ENCODE results near the gene GALK1.
"Not testable (repeated sequence)": the region's sequence is repeated elsewhere in the genome, so short reads cannot be mapped to it uniquely, and the experiment has no call there.

The GALK1 gene

DNA sequence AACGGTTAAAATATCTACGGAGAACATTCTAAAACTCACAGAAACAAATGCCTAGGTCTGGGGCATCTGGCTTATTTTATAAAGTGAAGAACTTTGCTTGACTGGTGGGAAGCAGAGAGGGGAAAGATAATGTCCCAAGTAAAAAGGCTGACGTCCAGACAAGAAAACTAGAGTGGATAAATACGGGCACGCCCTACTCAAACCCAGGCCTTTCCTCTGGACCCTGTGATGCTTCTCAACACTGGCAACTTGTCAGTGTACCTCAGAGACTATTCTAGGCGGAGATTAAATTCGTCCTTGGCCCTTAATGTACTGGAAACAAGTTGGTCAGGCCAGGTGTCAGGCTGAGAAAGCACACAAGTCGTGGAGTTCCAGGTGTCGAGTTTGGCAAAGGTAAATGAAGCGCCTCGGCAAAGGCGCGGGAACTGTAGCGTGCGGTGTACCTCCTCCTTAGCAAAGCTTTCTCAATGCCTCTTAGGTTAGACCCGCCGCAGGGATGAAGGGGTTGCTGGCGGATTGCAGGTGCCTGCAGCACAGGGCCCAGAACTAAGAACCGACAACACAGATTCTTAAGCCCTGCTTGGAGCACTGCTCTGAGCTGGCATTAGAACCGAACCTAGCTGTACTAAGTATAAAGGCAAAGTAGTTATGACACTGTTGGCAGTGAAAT is 18.9 kb upstream of the GALK1 start:
- FAIRE-seq: no peak

DNA sequence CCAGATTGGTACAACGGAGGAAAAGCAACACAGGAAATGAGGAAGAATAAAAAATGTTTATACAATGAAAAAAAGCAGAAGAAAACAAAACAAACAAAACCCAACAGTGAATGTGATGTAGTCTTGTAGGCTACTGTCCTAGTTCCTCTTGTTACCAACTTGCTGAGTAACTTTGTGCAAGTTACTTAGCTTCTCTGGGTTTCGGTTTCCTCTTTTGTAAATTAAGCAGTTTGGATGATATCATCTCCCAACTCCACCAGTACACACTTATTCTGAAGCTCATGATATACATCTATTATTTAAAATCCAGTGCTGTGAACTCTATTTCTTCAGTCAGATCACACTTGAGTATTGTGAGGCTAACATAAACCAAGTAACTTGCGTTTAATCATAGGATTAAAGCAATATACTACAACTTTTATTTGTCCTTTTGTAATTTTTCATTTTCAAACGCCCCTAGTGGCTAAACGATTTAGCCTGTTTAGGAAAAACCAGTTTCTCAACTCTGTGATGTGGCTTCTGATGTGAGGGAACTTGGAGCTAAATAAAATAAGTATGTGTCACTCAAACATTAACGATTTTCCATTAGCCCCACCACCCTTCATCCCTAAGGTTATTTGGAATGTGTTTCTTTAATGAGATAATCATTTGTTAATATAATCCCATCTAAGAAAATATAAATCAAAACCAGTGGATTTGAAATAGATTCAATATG is 18.2 kb upstream of the GALK1 start:
- no peak for FAIRE-seq

DNA sequence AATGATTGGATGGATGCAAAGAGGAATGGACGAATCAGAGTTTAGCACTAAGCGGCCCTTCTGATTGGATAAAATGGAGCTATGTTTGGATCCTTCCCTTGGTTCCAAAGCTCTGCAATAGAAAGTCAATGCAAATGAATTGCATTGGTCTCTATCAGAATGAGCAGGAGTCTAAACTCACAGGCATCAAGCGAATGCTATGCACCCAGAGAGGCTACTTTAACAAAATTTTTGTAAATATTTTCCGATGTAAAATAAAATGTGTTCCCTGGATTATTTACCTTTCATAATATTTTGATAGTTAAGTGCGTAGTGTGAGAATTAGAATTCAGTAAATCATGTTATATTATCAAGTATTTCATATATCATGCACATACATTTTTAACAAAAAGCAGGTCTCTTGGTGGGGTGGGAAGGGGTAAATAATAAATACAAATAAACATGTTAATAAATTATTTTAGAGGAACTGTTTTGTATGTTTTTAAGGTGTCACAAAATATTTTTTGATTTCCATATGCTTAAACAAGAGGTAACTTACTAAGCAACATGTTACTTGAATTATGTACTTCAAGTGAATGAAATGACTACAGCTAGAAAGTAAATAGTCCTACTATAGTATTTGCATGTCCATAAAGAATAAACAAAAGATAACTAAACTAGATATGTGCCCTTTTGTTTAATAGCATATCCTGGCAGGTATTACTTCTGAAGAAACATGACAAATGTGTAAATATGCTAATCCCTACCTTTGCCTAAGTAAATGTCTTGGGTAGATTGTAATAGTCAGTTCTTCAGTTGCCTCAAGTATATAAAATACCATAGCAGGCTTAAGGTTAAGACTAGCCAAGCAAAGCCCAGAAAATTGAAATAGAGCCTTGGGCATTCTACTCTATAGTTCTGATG is 15.2 kb upstream of the GALK1 start:
- FAIRE-seq: no peak

DNA sequence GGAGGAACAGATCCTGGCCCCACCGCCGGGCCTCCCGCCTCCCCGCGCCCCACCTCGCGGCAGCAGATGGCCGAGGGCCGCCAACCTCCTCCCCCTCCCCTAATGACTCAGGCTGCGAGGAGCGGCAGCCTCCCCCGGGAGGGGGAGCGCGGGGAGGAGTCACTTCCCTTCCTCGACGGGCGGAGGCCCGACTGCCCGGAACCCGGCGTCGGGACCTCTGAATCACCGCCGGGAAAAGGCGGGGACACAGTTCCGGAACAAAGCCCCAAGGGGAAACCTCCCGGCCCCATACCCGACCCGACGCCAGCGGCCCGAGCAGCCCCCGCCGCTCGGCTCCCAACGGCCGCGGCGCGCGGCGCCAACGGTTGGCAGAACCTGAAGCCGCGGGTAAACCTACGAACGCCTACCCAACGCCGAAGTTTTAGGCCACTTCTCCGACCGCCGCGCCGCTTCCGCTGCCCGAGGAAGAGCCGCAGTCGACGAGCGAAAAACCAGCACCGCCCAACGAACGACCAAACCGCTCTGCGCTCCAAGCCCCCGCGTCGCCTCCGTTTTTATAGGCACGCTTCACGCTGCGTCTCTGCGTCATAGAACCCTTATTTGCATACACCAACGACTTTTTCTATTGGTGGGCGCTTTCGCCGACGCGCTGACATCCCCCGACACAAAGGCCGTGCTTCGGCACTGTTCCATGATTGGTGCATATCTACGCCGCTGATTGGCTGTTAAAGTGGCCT is 14.4 kb upstream of the GALK1 start:
- peak; percentile 79 for FAIRE-seq

DNA sequence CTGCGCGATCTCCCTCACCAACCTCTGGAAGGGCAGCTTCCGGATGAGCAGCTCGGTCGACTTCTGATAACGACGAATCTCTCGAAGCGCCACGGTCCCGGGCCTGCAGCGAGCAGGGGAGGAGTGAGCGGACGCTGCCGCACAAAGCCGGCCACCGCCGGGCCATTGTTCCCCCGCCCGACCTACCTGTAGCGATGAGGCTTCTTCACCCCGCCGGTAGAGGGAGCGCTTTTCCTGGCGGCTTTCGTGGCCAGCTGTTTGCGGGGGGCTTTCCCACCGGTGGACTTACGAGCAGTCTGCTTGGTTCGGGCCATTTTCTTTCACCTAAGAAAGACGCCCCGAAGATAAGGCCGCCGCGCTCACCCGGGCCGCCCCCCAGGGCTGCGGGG is 13.9 kb upstream of the GALK1 start:
- no peak for FAIRE-seq

DNA sequence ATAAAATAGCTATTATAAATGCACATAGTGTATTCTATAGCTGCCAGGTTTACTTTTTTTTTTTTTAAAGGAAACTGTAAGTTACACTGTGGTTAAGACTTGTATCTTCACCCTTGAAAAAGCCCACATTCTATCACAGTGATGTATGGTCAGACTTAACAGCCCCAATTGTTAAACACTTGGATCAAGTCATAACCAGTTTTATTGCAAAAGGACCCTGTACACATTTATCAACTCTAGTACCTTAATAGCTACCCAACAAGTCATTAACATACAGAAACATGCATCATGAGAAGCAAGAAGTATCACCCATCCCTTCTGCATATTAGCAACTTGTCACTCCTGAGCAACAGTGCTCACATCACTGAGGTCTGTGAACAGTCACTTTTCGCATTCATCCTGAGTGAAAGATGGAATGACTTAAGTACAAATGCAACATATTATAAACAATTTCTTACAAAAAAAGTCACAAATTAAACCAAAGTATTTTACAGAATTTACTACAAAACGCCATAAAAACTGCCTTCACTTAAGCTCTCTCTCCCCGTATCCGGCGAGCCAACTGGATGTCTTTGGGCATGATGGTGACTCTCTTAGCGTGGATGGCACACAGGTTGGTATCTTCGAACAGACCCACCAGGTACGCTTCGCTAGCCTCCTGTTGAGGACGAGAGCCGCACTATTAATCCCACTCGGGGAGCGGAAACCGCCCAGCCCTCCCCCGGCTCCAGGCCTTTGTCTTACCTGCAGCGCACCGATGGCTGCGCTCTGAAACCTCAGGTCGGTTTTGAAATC is 13.3 kb upstream of the GALK1 start:
- FAIRE-seq: not testable (repeated sequence)

DNA sequence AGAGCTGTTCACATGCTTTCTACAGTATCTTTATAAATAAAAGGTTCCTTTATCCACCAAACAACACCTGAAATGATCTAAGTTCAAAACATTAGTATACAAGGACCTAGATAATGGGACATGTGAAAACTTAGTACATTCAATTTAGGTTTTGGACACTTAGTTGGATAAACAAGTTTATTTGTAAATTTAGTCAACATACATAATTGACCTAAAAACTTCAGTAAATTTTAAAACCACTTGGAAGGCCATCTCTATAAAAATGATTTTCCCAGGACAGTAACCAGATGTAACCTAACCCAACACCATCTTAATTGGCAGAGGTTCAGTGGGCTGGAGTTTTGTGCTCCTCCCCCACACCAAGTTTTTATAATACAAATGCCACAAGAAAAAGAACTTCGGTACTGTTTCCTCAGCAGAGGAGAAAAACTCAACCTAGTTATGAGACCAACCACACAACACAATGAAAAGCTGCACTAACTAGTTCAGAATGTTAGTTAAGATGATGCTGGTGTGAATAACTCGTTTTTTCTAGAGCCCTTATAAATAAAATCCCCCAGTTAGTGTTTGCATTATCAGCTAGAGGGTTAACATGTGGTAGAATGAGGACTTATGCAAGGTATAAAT is 12.4 kb upstream of the GALK1 start:
- no peak for FAIRE-seq

DNA sequence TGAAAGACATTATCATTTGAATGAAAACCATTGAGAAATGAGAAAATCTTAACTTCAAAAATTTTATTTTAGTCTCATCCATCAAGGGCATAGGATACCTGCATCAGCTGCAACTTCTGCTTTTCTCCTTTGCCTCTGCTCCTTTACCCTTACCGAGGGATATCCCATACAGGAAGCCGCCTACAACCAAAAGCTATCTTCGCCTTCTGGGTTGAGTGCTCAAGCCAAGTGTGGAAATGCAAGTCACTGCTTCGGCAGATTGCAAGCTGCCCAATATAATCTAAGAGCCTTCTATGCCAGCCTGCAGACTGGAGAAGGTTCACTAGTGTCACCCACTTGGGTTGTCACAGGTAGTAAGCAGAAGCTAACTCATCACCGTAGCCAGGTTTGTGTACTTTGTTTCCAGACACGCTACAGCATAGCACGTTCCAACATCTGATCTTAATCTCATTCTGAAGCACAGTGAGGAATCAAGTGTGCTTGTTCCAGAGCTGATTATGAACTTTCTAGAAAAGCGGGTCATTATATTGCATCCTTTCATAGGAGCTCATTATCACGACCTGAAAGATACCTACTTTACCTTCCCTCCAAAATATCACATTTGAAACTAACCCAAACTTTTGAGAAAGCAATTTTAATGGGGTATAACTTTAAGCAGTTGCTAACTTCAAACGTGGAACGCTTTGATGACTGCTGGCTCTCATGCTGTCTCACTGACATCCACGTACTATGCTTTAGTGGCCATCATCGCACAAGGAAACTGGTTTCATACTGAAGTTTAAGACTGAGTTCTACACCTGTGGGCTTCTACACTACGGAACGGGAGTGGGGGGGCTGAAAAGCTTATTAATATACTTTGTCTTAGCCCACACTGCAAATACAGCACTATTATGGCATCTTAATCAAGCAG is 11.6 kb upstream of the GALK1 start:
- no peak for FAIRE-seq

DNA sequence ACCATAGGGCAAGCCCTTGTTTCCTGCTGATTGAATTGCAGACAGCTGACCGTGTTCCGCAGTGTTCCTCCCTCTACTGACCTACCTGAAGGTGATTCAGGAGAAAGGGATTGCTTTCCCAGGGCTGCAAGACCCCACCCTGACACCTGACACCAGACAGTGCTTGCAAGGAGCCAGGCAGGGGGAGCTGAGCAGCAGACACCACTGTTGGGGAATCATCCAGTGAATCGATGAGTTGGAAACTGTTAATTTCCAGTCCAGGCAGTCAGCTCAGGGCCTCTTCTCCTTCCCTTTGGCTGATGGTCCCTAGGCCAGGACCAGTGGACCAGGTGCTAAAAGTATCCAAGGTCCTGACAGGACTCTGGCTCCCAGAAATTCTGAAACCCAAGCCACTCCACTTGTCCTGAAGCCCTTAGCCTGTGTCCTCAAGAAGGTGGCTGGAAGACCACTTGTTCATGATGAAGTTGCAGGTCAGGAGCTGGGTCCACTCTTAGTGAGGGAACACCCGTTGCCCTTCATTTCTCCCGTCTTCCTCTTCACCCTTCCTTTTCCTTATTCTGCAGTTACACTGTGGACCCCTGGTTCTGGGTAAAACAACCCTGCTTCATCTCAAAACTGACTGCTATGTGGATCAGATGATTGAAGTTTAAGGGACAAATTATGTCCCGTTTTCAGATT is 10.1 kb upstream of the GALK1 start:
- no peak for FAIRE-seq

DNA sequence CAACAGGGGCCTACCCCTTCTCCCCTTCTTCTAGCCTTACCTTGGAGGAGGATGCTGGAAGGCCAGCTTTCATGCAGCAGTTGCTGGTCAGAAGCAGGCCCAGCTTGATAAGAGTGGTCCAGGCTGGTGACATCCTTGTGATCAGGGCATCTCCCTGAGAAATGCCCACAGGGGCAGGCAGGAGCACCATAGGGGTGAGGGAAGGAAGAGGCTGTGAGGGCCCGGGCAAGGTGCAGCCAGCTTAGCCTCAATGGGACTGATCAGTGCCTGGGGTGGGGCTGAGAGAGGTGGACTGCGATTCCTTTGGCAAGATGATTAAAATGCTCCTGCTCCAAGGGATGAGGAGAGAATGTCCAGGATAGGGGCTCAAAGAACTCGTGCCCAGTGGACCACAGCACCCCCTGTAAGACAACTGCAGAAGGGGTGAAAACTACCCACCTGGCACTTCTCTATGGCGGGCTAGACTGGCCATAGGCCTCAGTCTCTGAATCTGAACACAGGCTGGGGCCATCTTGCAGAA is 9.5 kb upstream of the GALK1 start:
- FAIRE-seq: no peak

DNA sequence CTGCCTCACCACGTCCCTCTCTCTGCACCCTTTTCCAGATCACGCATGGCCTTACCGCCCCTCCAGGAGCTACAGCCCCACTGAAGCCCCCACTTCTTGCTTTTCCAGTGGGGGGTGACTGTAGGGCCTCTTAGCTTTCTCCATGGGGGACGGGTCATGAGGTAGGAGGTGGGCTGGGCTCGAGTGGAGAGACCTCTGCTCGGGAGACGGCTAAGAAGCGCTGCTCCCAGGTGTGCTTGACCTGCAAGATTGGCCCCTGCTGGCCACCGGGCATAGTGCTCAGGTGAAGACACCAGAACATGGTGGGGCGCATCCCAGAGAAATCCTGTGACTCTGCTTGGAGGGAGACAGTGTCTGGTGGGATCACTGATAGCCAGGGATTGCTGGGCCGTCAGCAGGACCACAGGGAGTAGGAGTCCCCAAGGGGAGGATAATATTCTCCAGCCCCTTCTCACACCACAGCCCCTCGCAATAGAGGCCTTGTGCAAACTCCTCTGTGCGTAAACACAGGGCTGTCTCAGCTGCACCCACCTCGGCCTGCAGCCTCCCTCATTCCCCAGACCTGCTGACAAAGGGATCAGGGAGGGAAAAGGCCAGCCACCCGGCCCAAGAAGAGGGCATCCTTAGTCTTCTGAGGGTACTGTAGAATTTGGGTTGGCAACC is 8.9 kb upstream of the GALK1 start:
- FAIRE-seq: no peak

DNA sequence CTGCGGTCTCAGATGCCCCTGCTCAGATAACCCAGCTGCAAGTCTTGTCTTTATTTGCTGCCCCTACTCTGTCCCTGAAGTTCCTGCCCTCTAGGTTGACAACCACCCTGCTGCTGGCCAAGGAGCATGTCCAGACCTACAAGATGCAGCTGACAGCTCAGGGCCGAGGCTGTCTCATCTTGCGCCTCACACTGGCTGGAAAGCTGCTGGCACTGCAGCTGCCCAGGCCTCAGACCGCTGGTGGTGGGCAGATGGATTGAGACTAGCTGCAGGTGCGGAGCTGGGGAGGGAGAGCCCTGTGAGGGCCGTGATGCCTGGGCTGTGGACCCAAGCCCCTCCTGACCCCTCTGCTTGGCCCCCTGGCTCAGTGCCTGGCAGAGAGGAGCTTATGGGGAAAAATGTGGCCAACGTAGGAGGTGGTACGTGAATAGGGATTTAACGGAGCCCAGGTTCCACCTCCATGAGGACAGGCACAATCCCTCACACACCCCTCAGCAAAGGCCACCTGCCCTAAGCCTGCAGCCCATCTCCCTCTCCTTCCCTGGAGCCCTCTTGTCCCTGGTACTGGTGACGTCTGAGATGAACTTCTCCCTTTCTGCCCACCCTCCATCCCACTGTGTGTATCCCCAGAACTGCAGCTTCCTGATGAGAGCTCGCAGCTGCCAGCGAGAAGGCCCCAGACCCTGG is 8.3 kb upstream of the GALK1 start:
- no peak for FAIRE-seq

DNA sequence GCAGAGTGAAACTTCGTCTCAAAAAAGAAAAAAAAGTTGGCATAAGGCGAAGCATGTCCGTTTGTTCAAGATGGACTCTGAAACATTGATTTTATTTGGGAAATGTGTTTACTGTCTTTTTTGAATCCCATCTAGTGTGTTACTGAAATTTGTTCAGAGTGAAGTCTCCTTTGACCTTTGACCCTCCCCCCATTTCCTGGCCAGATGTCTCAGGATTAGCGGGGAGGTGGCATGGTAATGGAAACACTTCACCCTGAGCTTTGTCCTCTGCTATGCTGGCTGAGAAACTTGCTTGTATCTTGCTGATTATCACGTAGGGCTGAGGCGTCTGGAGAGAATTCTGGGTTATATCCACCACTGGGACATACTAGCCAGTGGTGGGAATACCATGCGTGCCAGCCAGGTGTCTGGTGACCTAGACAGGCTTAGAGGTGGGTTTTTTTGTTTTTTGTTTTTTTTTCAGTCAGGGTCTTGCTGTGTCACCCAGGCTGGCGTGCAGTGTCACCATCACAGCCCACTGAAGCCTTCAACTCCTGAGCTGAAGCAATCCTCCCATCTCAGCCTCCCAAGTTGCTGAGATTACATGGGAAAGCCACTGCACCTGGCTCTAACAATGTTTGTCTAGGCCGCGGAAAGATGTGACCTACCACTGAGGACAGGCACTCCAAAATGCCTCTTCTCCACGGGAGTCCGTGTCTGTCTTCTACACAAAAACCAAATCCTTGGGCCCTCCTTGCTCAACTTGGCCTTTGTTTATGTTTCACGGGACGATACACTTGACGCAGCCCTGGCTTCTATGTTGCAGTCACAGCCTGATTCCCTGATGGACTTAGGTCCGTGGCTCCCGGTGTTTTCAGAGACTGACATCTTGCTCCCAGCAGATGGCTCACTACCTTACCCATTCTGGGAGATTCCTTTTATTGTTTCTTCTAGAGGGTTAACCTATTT is 6.6 kb upstream of the GALK1 start:
- no peak for FAIRE-seq

DNA sequence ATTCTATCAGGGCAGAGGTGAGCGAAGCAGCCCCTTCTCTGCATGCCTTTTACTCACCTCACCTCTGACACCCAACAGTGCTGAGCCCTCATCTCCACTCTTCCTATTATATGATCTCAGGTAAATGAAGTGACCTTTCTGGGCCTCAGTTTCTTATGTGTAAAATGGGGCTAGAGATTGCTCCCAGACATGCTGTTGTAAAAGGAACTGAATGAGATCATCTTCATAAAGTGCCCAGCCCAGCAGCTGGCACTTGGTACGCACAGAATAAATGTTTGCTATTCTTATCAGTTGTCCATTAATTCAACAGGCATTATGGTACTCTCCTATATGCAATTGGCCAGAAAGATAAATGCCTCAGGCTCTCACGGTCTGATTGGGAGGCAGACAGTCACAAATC is 4.5 kb upstream of the GALK1 start:
- no peak for FAIRE-seq

DNA sequence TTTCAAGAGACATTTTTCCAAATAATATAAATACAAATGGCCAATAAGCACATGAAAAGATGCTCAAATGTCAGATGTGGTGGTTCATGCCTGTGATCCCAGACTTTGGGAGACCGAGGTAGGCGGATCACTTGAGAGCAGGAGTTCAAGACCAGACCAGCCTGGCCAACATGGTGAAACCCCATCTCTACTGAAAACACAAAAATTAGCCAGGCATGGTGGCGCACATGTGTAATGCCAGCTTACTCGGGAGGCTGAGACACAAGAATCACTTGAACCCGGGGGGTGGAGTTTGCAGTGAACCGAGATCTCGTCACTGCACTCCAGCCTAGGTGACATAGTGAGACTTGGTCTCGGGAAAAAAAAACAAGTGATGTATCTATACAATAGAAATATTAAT is 2.9 kb upstream of the GALK1 start:
- FAIRE-seq: no peak

DNA sequence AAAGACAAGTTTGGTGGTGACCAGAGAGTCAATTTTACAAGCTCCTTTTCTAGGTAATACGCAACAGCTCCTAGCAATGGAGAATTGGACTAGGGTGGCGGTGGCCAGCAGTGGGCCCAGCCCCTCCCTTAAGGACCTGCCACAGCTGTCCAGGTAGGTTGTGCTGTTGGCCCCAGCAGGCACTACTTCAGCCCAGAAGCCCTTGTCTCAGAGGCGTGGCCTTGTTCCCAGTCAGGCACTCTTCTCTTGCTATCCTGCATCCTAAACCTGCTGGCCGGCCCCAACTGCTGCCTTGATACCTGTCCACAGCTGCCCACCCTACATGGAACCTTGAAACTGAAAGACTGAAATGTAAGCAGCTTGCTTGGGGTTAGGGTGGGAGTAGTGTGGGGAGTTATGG is 989 bp upstream of the GALK1 start:
- no peak for FAIRE-seq

DNA sequence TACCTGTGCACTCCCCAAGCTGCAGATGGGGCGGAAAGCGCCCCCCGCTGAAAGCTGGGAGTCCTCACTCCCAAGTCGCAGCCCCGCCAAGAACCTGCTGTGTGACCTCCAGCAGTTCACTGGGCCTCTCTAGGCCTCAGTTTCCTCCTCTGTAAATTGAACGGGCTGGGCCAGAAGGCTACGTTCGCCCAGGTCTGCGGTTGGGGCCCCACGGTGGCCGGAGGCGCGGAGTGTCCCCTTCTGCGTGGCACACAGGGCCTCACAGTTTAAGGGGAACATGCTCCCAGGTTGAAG is 628 bp downstream of the GALK1 start:
- no peak for FAIRE-seq

Data from colon (tissue), 2 donors.